ENCODE measurements around the gene C13orf46.

- TF ChIP-seq CTCF (IDR thresholded peaks at IDR 0.05) = no peak
- TF ChIP-seq POLR2AphosphoS5 (IDR thresholded peaks at IDR 0.05) = no peak
- TF ChIP-seq EP300 (IDR thresholded peaks at IDR 0.05) = no peak
These were observed 25.1 kb upstream of the C13orf46 start for GRCh38 chr13:113998781-113999617.
